Measurements from ENCODE around the gene ADAT3. TPM values are rescaled to one million over a fixed set of nuclear protein-coding genes. Genes with fewer than 3 reads are reported as not detected.

Gene ADAT3
- total RNA-seq, 4 donors from 2014 or later = 4.7 to 20.4 (median 11.1) TPM

GRCh38 chr19:1941146-1942077 lies 36.2 kb downstream of the ADAT3 start, which contains the start of gene CSNK1G2:
TSS of gene CSNK1G2 (plus strand) at chr19:1941172. CDS start at chr19:1969773, 28,601 bp downstream.
- no peaks in the 10 kb centered on the region for H3K9me3 ChIP-seq
- WGBS, 2 donors = 2% methylated on average over 23 of the region's 97 CpGs; no CpG with 5 or more reads in 1 of the 2 donors
- H3K27me3 ChIP-seq = no peaks in the 10 kb centered on the region
- H3K27ac ChIP-seq = peak within 1 kb of the TSS; percentile 98 to 100 (median 99)
- DNase-seq = no peak
- TF ChIP-seq POLR2A (IDR thresholded peaks at IDR 0.05) (peak in 1 of 4 donors; percentile 29), CTCF (IDR thresholded peaks at IDR 0.05) (peak in 2 of 6 experiments; percentile 22 to 31)
- peak within 1 kb of the TSS; percentile 66 to 92 (median 82) for H3K4me3 ChIP-seq
- peaks cover 26 to 54% (median 35%) of the 10 kb centered on the region in 3 donors for H3K4me1 ChIP-seq
- no peaks in the 10 kb centered on the region for H3K36me3 ChIP-seq
- intact Hi-C loops (cut with DNase I) = no loop called here

- 0% methylated on average over 4 to 13 of the region's 40 CpGs for WGBS, 2 donors
- no peaks in the 10 kb centered on the region for H3K36me3 ChIP-seq
- H3K9me3 ChIP-seq = no peaks in the 10 kb centered on the region
- H3K4me3 ChIP-seq = peak overlapping the region; percentile 53 to 92 (median 82)
- peak; percentile 37 for DNase-seq
- intact Hi-C loops (cut with DNase I) = no loop called here
- H3K27ac ChIP-seq = peak overlapping the region; percentile 98 to 100 (median 99)
- H3K4me1 ChIP-seq = peaks cover 26 to 57% (median 35%) of the 10 kb centered on the region in 3 donors
- peak in 1 of 4 donors; percentile 43 for TF ChIP-seq POLR2A (IDR thresholded peaks at IDR 0.05)
- TF ChIP-seq CTCF (IDR thresholded peaks at IDR 0.05) = no peak
- no peaks in the 10 kb centered on the region for H3K27me3 ChIP-seq
Observed at GRCh38 chr19:1942078-1942933, 37.1 kb downstream of the ADAT3 start.

GRCh38 chr19:1942934-1943555 lies 37.8 kb downstream of the ADAT3 start:
- Histone ChIP-seq H3K4me1 (peaks cover 26 to 64% (median 35%) of the 10 kb centered on the region in 3 donors), H3K27ac (peak overlapping the region; percentile 98 to 100 (median 99)), H3K9me3 (no peaks in the 10 kb centered on the region), H3K36me3 (no peaks in the 10 kb centered on the region), H3K27me3 (no peaks in the 10 kb centered on the region), H3K4me3 (peak overlapping the region in 3 of 4 donors; percentile 81 to 92 (median 82))
- intact Hi-C loops (cut with DNase I) = no loop called here
- 14 to 49% methylated on average over 6 to 13 of the region's 21 CpGs for WGBS, 2 donors
- TF ChIP-seq POLR2A (IDR thresholded peaks at IDR 0.05) (no peak), CTCF (IDR thresholded peaks at IDR 0.05) (no peak)
- no peak for DNase-seq

- H3K36me3 ChIP-seq = no peaks in the 10 kb centered on the region
- DNase-seq = no peak
- H3K4me1 ChIP-seq = peaks cover 26 to 65% (median 35%) of the 10 kb centered on the region in 3 donors
- WGBS, 2 donors = 82% methylated on average over 5 of the region's 22 CpGs; no CpG with 5 or more reads in 1 of the 2 donors
- TF ChIP-seq CTCF (IDR thresholded peaks at IDR 0.05) (no peak), POLR2A (IDR thresholded peaks at IDR 0.05) (no peak)
- H3K27ac ChIP-seq = peak overlapping the region in 2 of 4 donors; percentile 100
- H3K4me3 ChIP-seq = peak overlapping the region in 1 of 4 donors; percentile 92
- intact Hi-C loops (cut with DNase I) = no loop called here
- no peaks in the 10 kb centered on the region for H3K27me3 ChIP-seq
- no peaks in the 10 kb centered on the region for H3K9me3 ChIP-seq
Observed at GRCh38 chr19:1943661-1944087, 38.5 kb downstream of the ADAT3 start.

Data from esophagus squamous epithelium (tissue), 5 donors.